ENCODE results near the gene SURF4. TPM values are rescaled to one million over a fixed set of nuclear protein-coding genes. Genes with fewer than 3 reads are reported as not detected.

The SURF4 gene
- total RNA-seq, 1 experiment from 2014 or later = 171 TPM

GRCh38 chr9:133417541-133418461 is 41.9 kb upstream of the SURF4 start, which contains the start of gene REXO4 (continued):
- TF ChIP-seq AR (CRISPR knock-in tag; IDR thresholded peaks at IDR 0.05) (no peak), FOXP4 (CRISPR knock-in tag; IDR thresholded peaks at IDR 0.05) (no peak), ZNF423 (CRISPR knock-in tag; IDR thresholded peaks at IDR 0.05) (no peak), MXD4 (CRISPR knock-in tag; IDR thresholded peaks at IDR 0.05; ENCODE audit: borderline replicate concordance) (no peak), JAZF1 (CRISPR knock-in tag; IDR thresholded peaks at IDR 0.05) (no peak), CBFB (CRISPR knock-in tag; IDR thresholded peaks at IDR 0.05; ENCODE audit: low read depth) (no peak), SMAD3 (CRISPR knock-in tag; IDR thresholded peaks at IDR 0.05; ENCODE audit: borderline replicate concordance) (no peak; the same call in 1 of the 2 replicates), USF1 (CRISPR knock-in tag; IDR thresholded peaks at IDR 0.05) (0 out of 2 replicates have a peak, but pooled peaks have one; percentile 47), NR2C2 (CRISPR knock-in tag; IDR thresholded peaks at IDR 0.05) (peak; percentile 70; the same call in 1 of the 2 replicates), USF2 (CRISPR knock-in tag; IDR thresholded peaks at IDR 0.05) (peak; percentile 37), E2F5 (CRISPR knock-in tag; IDR thresholded peaks at IDR 0.05) (0 out of 2 replicates have a peak, but pooled peaks have one; percentile 59), ATF3 (CRISPR knock-in tag; conservative IDR thresholded peaks at IDR 0.05) (no peak), MAX (CRISPR knock-in tag; IDR thresholded peaks at IDR 0.05) (peak; percentile 88), ZBTB43 (CRISPR knock-in tag; IDR thresholded peaks at IDR 0.05) (peak; percentile 96), IRF2 (CRISPR knock-in tag; IDR thresholded peaks at IDR 0.05; ENCODE audit: borderline replicate concordance, low read depth) (no peak), KAT7 (CRISPR knock-in tag; IDR thresholded peaks at IDR 0.05; ENCODE audit: borderline replicate concordance) (no peak), GTF2I (CRISPR knock-in tag; conservative IDR thresholded peaks at IDR 0.05) (no peak), ZMAT4 (CRISPR knock-in tag; IDR thresholded peaks at IDR 0.05) (no peak), OVOL2 (CRISPR knock-in tag; IDR thresholded peaks at IDR 0.05; ENCODE audit: borderline replicate concordance) (no peak), ESRRA (CRISPR knock-in tag; IDR thresholded peaks at IDR 0.05; ENCODE audit: borderline replicate concordance) (no peak; the same call in 1 of the 2 replicates), FOXK1 (CRISPR knock-in tag; IDR thresholded peaks at IDR 0.05) (peak; percentile 93), JUN (CRISPR knock-in tag; IDR thresholded peaks at IDR 0.05) (no peak), SMAD4 (CRISPR knock-in tag; IDR thresholded peaks at IDR 0.05) (no peak), CTCF (IDR thresholded peaks at IDR 0.05) (no peak), NR1H2 (CRISPR knock-in tag; IDR thresholded peaks at IDR 0.05) (no peak), ZNF317 (CRISPR knock-in tag; IDR thresholded peaks at IDR 0.05; ENCODE audit: borderline replicate concordance, low read depth) (0 out of 2 replicates have a peak, but pooled peaks have one; percentile 24)
